Kidney (tissue), 14 donors: ENCODE results near the gene FGD6. TPM values are rescaled to one million over a fixed set of nuclear protein-coding genes. Genes with fewer than 3 reads are reported as not detected.

Source experiments
- DNase-seq, 5 donors: peaks; one replicate each; pipeline ENCODE4 v3.0.0-alpha.2; 2013 to 2020
- FAIRE-seq: peaks from 2 replicates; lab custom pipeline; 2012; peaks lifted over from hg19 to GRCh38; lab: Jason Lieb, UNC
- H3K27ac ChIP-seq, 2 donors: one replicate each; pipeline ENCODE4 v1.7.0; 2013; ENCODE audit warnings: low read depth in 2 of 2, low read length in 2 of 2, inconsistent platforms in 1 of 2
- H3K27me3 ChIP-seq: one replicate; pipeline ENCODE4 v1.7.1; 2013; ENCODE audit warnings: low read length, inconsistent platforms; ENCODE audit not compliant: control insufficient read depth, insufficient read depth
- H3K36me3 ChIP-seq, 3 donors: one replicate each; pipeline versions ENCODE4 v1.7.0 to v1.7.1; 2013; ENCODE audit warnings: low read length in 3 of 3, control low read depth in 1 of 3, inconsistent platforms in 1 of 3; ENCODE audit not compliant: insufficient read depth in 3 of 3, control insufficient read depth in 2 of 3
- H3K4me1 ChIP-seq, 3 donors: one replicate each; pipeline versions ENCODE4 v1.7.0 to v1.7.1; 2013; ENCODE audit warnings: low read length in 3 of 3, inconsistent platforms in 1 of 3, low read depth in 1 of 3; ENCODE audit not compliant: control insufficient read depth in 2 of 3, insufficient read depth in 2 of 3
- H3K4me3 ChIP-seq, 3 donors: one replicate each; pipeline versions ENCODE4 v1.7.0 to v1.8.1; 2013; ENCODE audit warnings: low read length in 3 of 3, control low read depth in 1 of 3, inconsistent platforms in 1 of 3
- H3K9ac ChIP-seq, 3 donors: one replicate each; pipeline versions ENCODE4 v1.7.0 to v1.7.1; 2013; ENCODE audit warnings: low read length in 3 of 3, control low read depth in 1 of 3, inconsistent platforms in 1 of 3
- H3K9me3 ChIP-seq, 3 donors: one replicate each; pipeline versions ENCODE4 v1.7.0 to v1.7.1; 2013; ENCODE audit warnings: low read length in 3 of 3, control low read depth in 1 of 3, inconsistent platforms in 1 of 3; ENCODE audit not compliant: control insufficient read depth in 2 of 3, insufficient read depth in 1 of 3
- intact Hi-C: fragments of 100-400 bp; cut with DNase I; formaldehyde crosslinking; loops from one replicate; pipeline ENCODE4 v1.11.1; 2022
- polyA plus RNA-seq: library from polyadenylated mRNA; stranded (reverse); fragments of 350-450 nt; fragmentation: Illumina TruSeq; extraction: RNeasy Lipid Tissue Mini Kit (QIAGEN cat#74804); gene quantifications from one replicate; pipeline ENCODE4 v1.2.3, GENCODE V29; 2014; ENCODE audit warnings: low read depth, low replicate concordance; ENCODE audit not compliant: insufficient read depth
- total RNA-seq: library from RNA; stranded (reverse); fragmentation: NEBNext Ultra II Directional; extraction: Animal tissue kit (Norgen Biotek cat#: 25700); gene quantifications from one replicate; pipeline ENCODE4 v1.2.1, GENCODE V29; 2021
- TF ChIP-seq, protein P1 (sequence below): IDR thresholded peaks from 3 replicates; pipeline ENCODE4 v1.5.1; 2012; ENCODE audit warnings: mild to moderate bottlenecking, moderate library complexity, borderline replicate concordance; ENCODE audit not compliant: insufficient read depth; ENCODE audit errors: extremely low read depth
- donor health status: control.
- donor health status: control.
- donor health status: control.
- donor health status: control.
- donor health status: control.
- donor health status: DM: yes; HTN: yes; CAD: no.
- donor health status: Normal renal cell carcinoma (clear cell type).

The FGD6 gene
- total and polyA plus RNA-seq, 2 donors from 2014 or later, result 1.2 to 19.8 TPM

DNA sequence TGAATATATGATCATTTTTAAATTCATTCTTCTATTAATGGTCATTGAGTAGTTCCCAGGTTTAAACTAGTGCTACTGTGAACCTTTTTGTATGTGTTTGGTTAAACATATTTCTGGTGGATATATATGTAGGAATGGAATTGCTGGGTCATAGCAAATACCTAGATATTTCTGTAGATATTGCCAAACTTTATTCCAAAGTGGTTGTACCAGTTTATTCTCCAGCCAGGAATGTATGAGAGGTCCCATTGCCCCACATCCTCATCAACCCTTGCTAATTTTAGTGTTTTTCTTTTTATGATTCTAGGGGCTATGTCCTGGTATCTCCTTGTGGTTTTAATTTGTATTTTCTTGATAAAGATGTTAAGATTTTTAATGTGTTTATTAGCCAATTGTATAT lies 3.5 kb upstream of the FGD6 start:
- FAIRE-seq (no peak), DNase-seq (no peak)
- TF ChIP-seq, protein P1, sequence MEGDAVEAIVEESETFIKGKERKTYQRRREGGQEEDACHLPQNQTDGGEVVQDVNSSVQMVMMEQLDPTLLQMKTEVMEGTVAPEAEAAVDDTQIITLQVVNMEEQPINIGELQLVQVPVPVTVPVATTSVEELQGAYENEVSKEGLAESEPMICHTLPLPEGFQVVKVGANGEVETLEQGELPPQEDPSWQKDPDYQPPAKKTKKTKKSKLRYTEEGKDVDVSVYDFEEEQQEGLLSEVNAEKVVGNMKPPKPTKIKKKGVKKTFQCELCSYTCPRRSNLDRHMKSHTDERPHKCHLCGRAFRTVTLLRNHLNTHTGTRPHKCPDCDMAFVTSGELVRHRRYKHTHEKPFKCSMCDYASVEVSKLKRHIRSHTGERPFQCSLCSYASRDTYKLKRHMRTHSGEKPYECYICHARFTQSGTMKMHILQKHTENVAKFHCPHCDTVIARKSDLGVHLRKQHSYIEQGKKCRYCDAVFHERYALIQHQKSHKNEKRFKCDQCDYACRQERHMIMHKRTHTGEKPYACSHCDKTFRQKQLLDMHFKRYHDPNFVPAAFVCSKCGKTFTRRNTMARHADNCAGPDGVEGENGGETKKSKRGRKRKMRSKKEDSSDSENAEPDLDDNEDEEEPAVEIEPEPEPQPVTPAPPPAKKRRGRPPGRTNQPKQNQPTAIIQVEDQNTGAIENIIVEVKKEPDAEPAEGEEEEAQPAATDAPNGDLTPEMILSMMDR, result no peak
- H3K9ac ChIP-seq, result no peak overlapping the region
- intact Hi-C loops, result no loop called here
- H3K4me1 ChIP-seq, result peaks cover 0 to 10% (median 7%) of the 10 kb centered on the region in 3 donors
- H3K36me3 ChIP-seq, result peaks cover 0 to 2% (median 0%) of the 10 kb centered on the region in 3 donors
- no peaks in the 10 kb centered on the region for H3K27me3 ChIP-seq
- no peak overlapping the region for H3K4me3 ChIP-seq
- H3K27ac ChIP-seq, result no peak overlapping the region
- H3K9me3 ChIP-seq, result no peaks in the 10 kb centered on the region

DNA sequence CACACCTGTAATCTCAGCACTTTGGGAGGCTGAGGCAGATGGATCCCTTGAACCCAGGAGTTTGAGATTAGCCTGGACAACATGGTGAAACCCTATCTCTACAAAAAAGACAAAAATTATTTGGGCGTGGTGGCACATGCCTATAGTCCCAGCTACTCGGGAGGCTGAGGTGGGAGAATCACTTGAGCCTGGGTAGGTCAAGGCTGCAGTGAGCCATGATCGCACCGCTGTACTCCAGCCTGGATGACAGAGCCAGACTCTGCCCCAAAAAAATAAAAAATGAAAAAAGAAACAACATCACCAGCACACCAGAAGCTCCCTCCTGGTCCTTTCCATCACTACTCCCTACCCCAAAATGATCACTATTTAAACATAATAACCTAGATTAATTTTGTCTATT lies 2.9 kb upstream of the FGD6 start:
- H3K27ac ChIP-seq, result no peak overlapping the region
- no peak overlapping the region for H3K4me3 ChIP-seq
- DNase-seq (no peak), FAIRE-seq (no peak)
- intact Hi-C loops, result no loop called here
- TF ChIP-seq, protein P1, result no peak
- H3K36me3 ChIP-seq, result peaks cover 0 to 2% (median 0%) of the 10 kb centered on the region in 3 donors
- no peaks in the 10 kb centered on the region for H3K27me3 ChIP-seq
- no peak overlapping the region for H3K9ac ChIP-seq
- H3K9me3 ChIP-seq, result no peaks in the 10 kb centered on the region
- peaks cover 0 to 10% (median 10%) of the 10 kb centered on the region in 3 donors for H3K4me1 ChIP-seq

DNA sequence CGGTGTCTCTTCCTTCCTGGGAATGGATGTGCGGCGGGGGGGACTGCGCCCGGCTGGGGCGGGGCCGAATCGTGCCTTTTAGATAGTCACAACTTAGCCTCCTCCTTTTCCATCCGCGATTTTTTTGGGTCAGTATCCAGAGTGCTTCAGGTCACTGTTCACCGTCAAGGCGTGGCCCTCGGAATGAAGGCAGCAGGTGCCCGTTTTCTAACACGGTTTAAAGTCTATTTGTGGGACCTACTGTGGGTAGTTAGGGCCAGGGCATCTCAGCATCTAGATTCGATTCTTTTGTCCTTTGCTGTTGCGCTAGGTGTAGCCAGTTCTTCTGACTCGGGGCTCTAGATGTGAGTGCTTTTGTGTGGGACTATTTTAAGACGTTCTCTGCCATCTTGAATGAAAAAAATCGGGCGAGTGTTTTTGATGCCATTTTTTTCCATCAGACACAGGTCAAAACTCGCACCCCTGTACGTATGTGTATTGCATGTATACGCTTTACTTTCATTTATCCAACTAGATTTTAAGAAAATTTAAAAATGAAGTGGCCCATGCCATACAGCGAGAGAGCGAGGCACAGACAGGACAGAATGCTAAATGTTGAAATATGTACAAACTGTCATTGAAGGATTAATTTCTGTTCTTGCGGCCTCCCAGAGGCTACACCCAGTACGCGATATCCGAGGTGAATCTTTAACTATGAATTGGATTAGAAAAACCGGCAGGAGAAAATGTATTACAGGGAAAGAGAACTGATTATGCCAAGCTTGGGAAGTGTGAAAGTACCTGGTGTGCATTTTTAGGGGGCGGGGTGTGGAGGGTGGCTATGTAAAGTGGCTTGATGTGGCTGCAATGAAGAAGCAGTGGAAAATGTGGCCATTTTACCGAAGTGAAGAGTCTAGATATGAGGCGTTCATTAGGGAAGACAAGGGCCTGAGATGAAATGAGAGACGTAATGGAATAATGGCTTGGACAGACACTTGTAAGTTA lies 1.2 kb upstream of the FGD6 start:
- TF ChIP-seq, protein P1, result no peak
- intact Hi-C loops, result no loop called here
- DNase-seq (peak in 3 of 5 donors; percentile 41 to 76 (median 59)), FAIRE-seq (no peak)
- peak overlapping the region; percentile 89 to 98 (median 90) for H3K9ac ChIP-seq
- peak overlapping the region; percentile 91 to 99 for H3K27ac ChIP-seq
- H3K9me3 ChIP-seq, result no peaks in the 10 kb centered on the region
- peaks cover 0 to 11% (median 4%) of the 10 kb centered on the region in 3 donors for H3K4me1 ChIP-seq
- no peaks in the 10 kb centered on the region for H3K36me3 ChIP-seq
- no peaks in the 10 kb centered on the region for H3K27me3 ChIP-seq
- H3K4me3 ChIP-seq, result peak overlapping the region; percentile 92 to 99 (median 94)
